H9 (cell line): ENCODE data around the gene VCPKMT. TPM values are rescaled to one million over a fixed set of nuclear protein-coding genes. Genes with fewer than 3 reads are reported as not detected.

Source experiments
- DNase-seq: peaks from one replicate; pipeline ENCODE4 v3.0.0-alpha.2; 2017
- H2AFZ ChIP-seq: one replicate; pipeline ENCODE4 v1.6.1; 2013; ENCODE audit warnings: mild to moderate bottlenecking, low read length, control low read depth, moderate library complexity
- H2AK5ac ChIP-seq: 2 replicates; pipeline ENCODE4 v1.6.1; 2013; ENCODE audit warnings: low read length, control low read depth, mixed read lengths; ENCODE audit not compliant: insufficient read length
- H2BK120ac ChIP-seq: one replicate; pipeline ENCODE4 v1.6.1; 2013; ENCODE audit warnings: low read depth, mild to moderate bottlenecking, low read length, control low read depth, inconsistent platforms; ENCODE audit not compliant: poor library complexity, severe bottlenecking
- H2BK12ac ChIP-seq: 2 replicates; pipeline ENCODE4 v1.6.1; 2013; ENCODE audit warnings: low read length, control low read depth, mixed read lengths, low read depth; ENCODE audit not compliant: insufficient read length
- H2BK15ac ChIP-seq: 2 replicates; pipeline ENCODE4 v1.6.1; 2013; ENCODE audit warnings: low read depth, low read length, control low read depth
- H2BK20ac ChIP-seq: one replicate; pipeline ENCODE4 v1.6.1; 2013; ENCODE audit warnings: low read depth, mild to moderate bottlenecking, low read length, control low read depth, inconsistent platforms; ENCODE audit not compliant: poor library complexity, severe bottlenecking
- H2BK5ac ChIP-seq: 2 replicates; pipeline ENCODE4 v1.6.1; 2013; ENCODE audit warnings: low read length, control low read depth, mixed read lengths; ENCODE audit not compliant: insufficient read length
- H3K14ac ChIP-seq: 2 replicates; pipeline ENCODE4 v1.6.1; 2013; ENCODE audit warnings: low read length, control low read depth; ENCODE audit not compliant: insufficient read depth
- H3K18ac ChIP-seq: 2 replicates; pipeline ENCODE4 v1.6.1; 2013; ENCODE audit warnings: low read depth, mild to moderate bottlenecking, mixed read lengths, low read length, control low read depth; ENCODE audit not compliant: insufficient read length
- H3K23ac ChIP-seq: 2 replicates; pipeline ENCODE4 v1.6.1; 2013; ENCODE audit warnings: low read length, control low read depth, mixed read lengths, low read depth; ENCODE audit not compliant: insufficient read length
- H3K23me2 ChIP-seq: 2 replicates; pipeline ENCODE4 v1.6.1; 2013; ENCODE audit warnings: low read depth, mild to moderate bottlenecking, mixed read lengths, low read length, control low read depth; ENCODE audit not compliant: insufficient read length, poor library complexity, severe bottlenecking
- H3K27ac ChIP-seq: 2 replicates; pipeline ENCODE4 v1.5.1; 2013; ENCODE audit warnings: low read length, control low read depth, mixed read lengths, low read depth; ENCODE audit not compliant: insufficient read length
- H3K27me3 ChIP-seq: 2 replicates; pipeline ENCODE4 v1.6.1; 2013; ENCODE audit warnings: low read length, control low read depth, inconsistent platforms; ENCODE audit not compliant: insufficient read depth
- H3K4ac ChIP-seq: 2 replicates; pipeline ENCODE4 v1.6.1; 2013; ENCODE audit warnings: low read depth, mild to moderate bottlenecking, control low read depth, inconsistent platforms, low read length, moderate library complexity
- H3K4me1 ChIP-seq: 2 replicates; pipeline ENCODE4 v1.6.1; 2013; ENCODE audit warnings: low read length, control low read depth, inconsistent platforms; ENCODE audit not compliant: insufficient read depth
- H3K4me2 ChIP-seq: 2 replicates; pipeline ENCODE4 v1.6.1; 2013; ENCODE audit warnings: low read length, control low read depth, mixed read lengths; ENCODE audit not compliant: insufficient read length, insufficient read depth
- H3K56ac ChIP-seq: 2 replicates; pipeline ENCODE4 v1.6.1; 2013; ENCODE audit warnings: low read depth, mild to moderate bottlenecking, mixed read lengths, low read length, control low read depth; ENCODE audit not compliant: insufficient read length
- H3K79me1 ChIP-seq: 2 replicates; pipeline ENCODE4 v1.6.1; 2013; ENCODE audit warnings: low read depth, mild to moderate bottlenecking, moderate library complexity, low read length, control low read depth, inconsistent platforms; ENCODE audit not compliant: insufficient read depth, poor library complexity, severe bottlenecking
- H3K79me2 ChIP-seq: 2 replicates; pipeline ENCODE4 v1.6.1; 2013; ENCODE audit warnings: low read length, control low read depth, inconsistent platforms; ENCODE audit not compliant: insufficient read depth
- H3K9ac ChIP-seq: 2 replicates; pipeline ENCODE4 v1.6.1; 2013; ENCODE audit warnings: low read length, control low read depth, mixed read lengths; ENCODE audit not compliant: insufficient read length; ENCODE audit errors: extremely low read depth
- H3K9me3 ChIP-seq: one replicate; pipeline ENCODE4 v1.6.1; 2013; ENCODE audit warnings: low read depth, low read length, inconsistent platforms; ENCODE audit not compliant: control insufficient read depth
- H3T11ph ChIP-seq: one replicate; pipeline ENCODE4 v1.6.1; 2013; ENCODE audit warnings: mild to moderate bottlenecking, low read length, control low read depth, inconsistent platforms
- H4K20me1 ChIP-seq: one replicate; pipeline ENCODE4 v1.6.1; 2013; ENCODE audit not compliant: control insufficient read depth, insufficient read length, insufficient read depth
- H4K5ac ChIP-seq: 2 replicates; pipeline ENCODE4 v1.6.1; 2013; ENCODE audit warnings: low read depth, mild to moderate bottlenecking, mixed read lengths, low read length, control low read depth; ENCODE audit not compliant: insufficient read length
- H4K8ac ChIP-seq: replicated peaks from 2 replicates; pipeline ENCODE4 v1.6.1; 2013; ENCODE audit warnings: low read length, control low read depth, mixed read lengths, low read depth; ENCODE audit not compliant: insufficient read length
- H4K91ac ChIP-seq: 2 replicates; pipeline ENCODE4 v1.6.1; 2013; ENCODE audit warnings: low read depth, mild to moderate bottlenecking, moderate library complexity, mixed read lengths, low read length, control low read depth; ENCODE audit not compliant: insufficient read length
- H3K27ac Mint-ChIP-seq, 3 experiments: 2 replicates in 2 of 3; 3 replicates in 1 of 3; pipeline ENCODE4 v1.8.0; 2020 to 2021; ENCODE audit warnings: mixed read lengths in 3 of 3, mild to moderate bottlenecking in 1 of 3, moderate library complexity in 1 of 3
- H3K27me3 Mint-ChIP-seq: 2 replicates; pipeline ENCODE4 v1.8.0; 2021; ENCODE audit warnings: low read depth, mild to moderate bottlenecking, moderate library complexity, mixed read lengths
- H3K36me3 Mint-ChIP-seq, 3 experiments: 2 replicates in 2 of 3; 3 replicates in 1 of 3; pipeline ENCODE4 v1.8.0; 2020 to 2021; ENCODE audit warnings: low read depth in 3 of 3, mixed read lengths in 3 of 3; ENCODE audit not compliant: insufficient read depth in 1 of 3
- H3K4me1 Mint-ChIP-seq, 2 experiments: 2 replicates each; pipeline ENCODE4 v1.8.0; 2020; ENCODE audit warnings: mixed read lengths in 2 of 2
- H3K4me3 Mint-ChIP-seq, 2 experiments: 2 replicates in 1 of 2; 3 replicates in 1 of 2; pipeline ENCODE4 v1.8.0; 2020 to 2021; ENCODE audit warnings: mild to moderate bottlenecking in 2 of 2, mixed read lengths in 2 of 2, moderate library complexity in 1 of 2
- H3K9me3 Mint-ChIP-seq, 2 experiments: 2 replicates in 1 of 2; 3 replicates in 1 of 2; pipeline ENCODE4 v1.8.0; 2020; ENCODE audit warnings: mild to moderate bottlenecking in 2 of 2, mixed read lengths in 2 of 2, moderate library complexity in 1 of 2
- CTCF ChIP-seq: fragments of 200-600 bp; sonication (generic); conservative IDR thresholded peaks from 3 replicates; pipeline ENCODE4 v1.8.0; 2021; ENCODE audit warnings: antibody characterized with exemption, mild to moderate bottlenecking
- WGBS: extraction: QIAGEN DNeasy Blood & Tissue Kit; methylation state at CpG from one replicate; pipeline ENCODE4 v1.1.7; 2013; ENCODE audit warnings: missing lambda C conversion rate, low lambda C conversion rate, mixed read lengths; ENCODE audit not compliant: insufficient read length; ENCODE audit errors: extremely low coverage; 5-methylcytosine and 5-hydroxymethylcytosine counted together
- total RNA-seq: library from RNA; stranded (reverse); gene quantifications from 2 replicates; pipeline ENCODE4 v1.2.1, GENCODE V29; 2021

VCPKMT gene
- total RNA-seq, 1 experiment from 2014 or later, result 13.7 TPM

- Histone ChIP-seq H2BK5ac (no peak overlapping the region), H2AFZ (no peak overlapping the region)
These were observed 10.2 kb downstream of the VCPKMT start for GRCh38 chr14:50106178-50106577.

More at GRCh38 chr14:50106178-50106577, 10.2 kb downstream of the VCPKMT start:
- Histone ChIP-seq H3K79me1 (no peaks in the 10 kb centered on the region), H3K18ac (no peak overlapping the region), H3K9ac (no peak overlapping the region), H3K23me2 (no peaks in the 10 kb centered on the region), H3K14ac (no peak overlapping the region), H3K56ac (no peak overlapping the region), H4K8ac (no peak overlapping the region), H2BK120ac (no peak overlapping the region), H2AK5ac (no peak overlapping the region), H4K91ac (no peak overlapping the region), H3K27ac (no peak overlapping the region), H3K4me1 (no peaks in the 10 kb centered on the region; the same call in 1 of the 2 replicates), H4K20me1 (no peaks in the 10 kb centered on the region), H2BK12ac (no peak overlapping the region), H3K79me2 (no peaks in the 10 kb centered on the region), H3K4ac (no peak overlapping the region), H3K9me3 (no peaks in the 10 kb centered on the region), H2BK20ac (no peak overlapping the region), H4K5ac (no peak overlapping the region), H3K4me2 (no peak overlapping the region), H2BK15ac (no peak overlapping the region), H3K27me3 (no peaks in the 10 kb centered on the region), H3T11ph (no peak overlapping the region), H3K23ac (no peak overlapping the region)
- peaks cover 4 to 16% of the 10 kb centered on the region in 2 experiments; a peak in 2 of 4 replicates for H3K4me1 Mint-ChIP-seq
- no peak overlapping the region for H3K4me3 Mint-ChIP-seq
- H3K9me3 Mint-ChIP-seq, result no peaks in the 10 kb centered on the region
- no peaks in the 10 kb centered on the region; the same call in 1 of the 2 replicates for H3K27me3 Mint-ChIP-seq
- peaks cover 14 to 34% (median 20%) of the 10 kb centered on the region in 3 experiments for H3K36me3 Mint-ChIP-seq
- WGBS, result no CpG with 5 or more reads among the region's 4 CpGs
- H3K27ac Mint-ChIP-seq, result peak overlapping the region in 1 of 3 experiments; percentile 4; a peak in 1 of 7 replicates
- no peak for TF ChIP-seq CTCF
- no peak for DNase-seq
